ENCODE data around the gene NFE2L3. TPM values are rescaled to one million over a fixed set of nuclear protein-coding genes. Genes with fewer than 3 reads are reported as not detected.
"Not testable (repeated sequence)": the region's sequence is repeated elsewhere in the genome, so short reads cannot be mapped to it uniquely, and the experiment has no call there.

NFE2L3 gene
- total RNA-seq, 3 donors from 2014 or later = 2.2 to 5.8 (median 4.9) TPM

DNA sequence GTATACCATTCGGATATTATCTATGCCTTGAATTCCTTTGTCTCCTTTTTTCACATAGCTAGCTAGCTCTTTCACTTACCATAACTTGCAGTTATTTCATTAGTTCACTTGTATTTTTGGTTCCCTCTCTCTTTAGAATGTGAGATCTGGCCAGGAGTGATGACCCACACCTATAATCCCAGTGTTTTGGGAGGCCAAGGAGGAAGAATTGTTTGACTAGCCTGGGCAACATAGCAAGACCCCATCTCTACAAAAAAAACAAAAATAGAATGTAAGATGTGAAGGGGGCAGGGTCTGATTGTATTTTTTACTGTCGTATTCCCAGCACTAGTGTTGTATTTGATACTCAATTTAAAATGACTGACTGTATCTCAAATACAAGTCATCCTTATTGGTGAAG lies 19.6 kb downstream of the NFE2L3 start:
- DNase-seq (ENCODE audit: low spot score in 2 of 2) = no peak
- Histone ChIP-seq H3K4me1 (no peaks in the 10 kb centered on the region), H3K36me3 (no peaks in the 10 kb centered on the region), H3K9me3 (no peaks in the 10 kb centered on the region), H3K27ac (no peak overlapping the region), H3K4me3 (no peak overlapping the region), H3K27me3 (no peaks in the 10 kb centered on the region)
- TF ChIP-seq POLR2AphosphoS5 (IDR thresholded peaks at IDR 0.05) (no peak), POLR2A (IDR thresholded peaks at IDR 0.05) (no peak)
- TF ChIP-seq, protein P1, sequence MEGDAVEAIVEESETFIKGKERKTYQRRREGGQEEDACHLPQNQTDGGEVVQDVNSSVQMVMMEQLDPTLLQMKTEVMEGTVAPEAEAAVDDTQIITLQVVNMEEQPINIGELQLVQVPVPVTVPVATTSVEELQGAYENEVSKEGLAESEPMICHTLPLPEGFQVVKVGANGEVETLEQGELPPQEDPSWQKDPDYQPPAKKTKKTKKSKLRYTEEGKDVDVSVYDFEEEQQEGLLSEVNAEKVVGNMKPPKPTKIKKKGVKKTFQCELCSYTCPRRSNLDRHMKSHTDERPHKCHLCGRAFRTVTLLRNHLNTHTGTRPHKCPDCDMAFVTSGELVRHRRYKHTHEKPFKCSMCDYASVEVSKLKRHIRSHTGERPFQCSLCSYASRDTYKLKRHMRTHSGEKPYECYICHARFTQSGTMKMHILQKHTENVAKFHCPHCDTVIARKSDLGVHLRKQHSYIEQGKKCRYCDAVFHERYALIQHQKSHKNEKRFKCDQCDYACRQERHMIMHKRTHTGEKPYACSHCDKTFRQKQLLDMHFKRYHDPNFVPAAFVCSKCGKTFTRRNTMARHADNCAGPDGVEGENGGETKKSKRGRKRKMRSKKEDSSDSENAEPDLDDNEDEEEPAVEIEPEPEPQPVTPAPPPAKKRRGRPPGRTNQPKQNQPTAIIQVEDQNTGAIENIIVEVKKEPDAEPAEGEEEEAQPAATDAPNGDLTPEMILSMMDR (IDR thresholded peaks at IDR 0.05) = no peak
- intact Hi-C loops (cut with DNase I; ENCODE audit: low total_unique reads) = no loop called here

GRCh38 chr7:26172048-26172447 lies 20.1 kb downstream of the NFE2L3 start:
- no peak for TF ChIP-seq POLR2AphosphoS5 (IDR thresholded peaks at IDR 0.05)
- TF ChIP-seq POLR2A (IDR thresholded peaks at IDR 0.05) = no peak
- TF ChIP-seq, protein P1 (IDR thresholded peaks at IDR 0.05) = no peak
- no peak for DNase-seq (ENCODE audit: low spot score in 2 of 2)
- Histone ChIP-seq H3K27me3 (no peaks in the 10 kb centered on the region), H3K27ac (no peak overlapping the region), H3K9me3 (no peaks in the 10 kb centered on the region), H3K4me3 (no peak overlapping the region), H3K36me3 (no peaks in the 10 kb centered on the region), H3K4me1 (no peaks in the 10 kb centered on the region)
- intact Hi-C loops (cut with DNase I; ENCODE audit: low total_unique reads) = no loop called here

GRCh38 chr7:26175903-26176302 lies 23.9 kb downstream of the NFE2L3 start:
- H3K9me3 ChIP-seq; H3K36me3 ChIP-seq; H3K4me1 ChIP-seq; H3K27ac ChIP-seq; intact Hi-C loops (cut with DNase I; ENCODE audit: low total_unique reads); H3K27me3 ChIP-seq; DNase-seq (ENCODE audit: low spot score in 2 of 2); H3K4me3 ChIP-seq: not testable (repeated sequence)

DNA sequence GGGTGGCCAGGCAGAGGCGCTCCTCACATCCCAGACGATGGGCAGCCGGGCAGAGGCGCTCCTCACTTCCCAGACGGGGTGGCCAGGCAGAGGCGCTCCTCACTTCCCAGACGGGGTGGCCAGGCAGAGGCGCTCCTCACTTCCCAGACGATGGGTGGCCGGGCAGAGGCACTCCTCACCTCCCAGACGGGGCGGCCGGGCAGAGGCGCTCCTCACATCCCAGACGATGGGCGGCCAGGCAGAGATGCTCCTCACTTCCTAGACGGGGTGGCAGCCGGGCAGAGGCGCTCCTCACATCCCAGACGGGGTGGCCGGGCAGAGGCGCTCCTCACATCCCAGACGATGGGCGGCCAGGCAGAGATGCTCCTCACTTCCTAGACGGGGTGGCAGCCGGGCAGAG lies 24.7 kb downstream of the NFE2L3 start:
- H3K4me1 ChIP-seq; H3K27ac ChIP-seq; H3K36me3 ChIP-seq; DNase-seq (ENCODE audit: low spot score in 2 of 2); H3K4me3 ChIP-seq; H3K27me3 ChIP-seq; intact Hi-C loops (cut with DNase I; ENCODE audit: low total_unique reads); H3K9me3 ChIP-seq: not testable (repeated sequence)

- intact Hi-C loops (cut with DNase I; ENCODE audit: low total_unique reads); H3K36me3 ChIP-seq; H3K27me3 ChIP-seq; H3K4me3 ChIP-seq; H3K27ac ChIP-seq; H3K9me3 ChIP-seq; H3K4me1 ChIP-seq; DNase-seq (ENCODE audit: low spot score in 2 of 2): not testable (repeated sequence)
Observed at GRCh38 chr7:26177269-26177668, 25.3 kb downstream of the NFE2L3 start.

DNA sequence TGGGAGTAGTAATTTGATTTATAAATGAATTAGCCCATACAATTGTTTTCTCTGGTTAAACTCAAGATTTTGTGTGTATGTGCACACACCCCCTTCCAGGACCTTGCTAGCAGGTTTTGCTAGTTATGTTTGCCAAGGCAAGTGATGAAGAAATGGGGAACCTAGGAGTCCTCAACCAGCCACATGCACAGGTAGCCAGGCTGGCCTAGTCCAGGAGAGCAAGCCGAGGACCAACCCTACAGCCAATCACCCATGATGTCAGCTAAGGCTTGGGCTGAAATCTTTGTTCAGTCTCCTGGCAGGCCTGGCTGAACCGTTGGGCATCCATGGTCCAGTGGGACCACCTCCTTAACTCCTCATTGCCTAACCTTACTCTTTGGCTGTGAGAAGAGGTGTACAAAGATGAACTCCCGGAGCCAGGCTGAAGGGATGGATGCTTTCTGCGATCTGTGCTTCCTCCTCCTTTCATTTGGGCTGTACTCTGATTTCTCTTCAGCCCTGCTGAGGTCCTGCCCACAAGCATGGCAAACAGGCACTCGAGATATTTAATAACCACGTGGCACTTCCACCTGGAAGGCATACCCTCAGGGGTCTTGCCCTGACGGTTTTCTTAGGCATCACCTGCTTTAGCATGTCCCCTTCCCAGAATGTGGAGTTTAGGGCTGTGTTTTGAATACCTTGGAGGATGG lies 26.4 kb downstream of the NFE2L3 start:
- no peaks in the 10 kb centered on the region for H3K36me3 ChIP-seq
- no peak for DNase-seq (ENCODE audit: low spot score in 2 of 2)
- no peak overlapping the region for H3K27ac ChIP-seq
- no peak overlapping the region for H3K4me3 ChIP-seq
- intact Hi-C loops (cut with DNase I; ENCODE audit: low total_unique reads) = no loop called here
- TF ChIP-seq POLR2AphosphoS5 (IDR thresholded peaks at IDR 0.05) = no peak
- TF ChIP-seq, protein P1 (IDR thresholded peaks at IDR 0.05) = no peak
- no peak for TF ChIP-seq POLR2A (IDR thresholded peaks at IDR 0.05)
- no peaks in the 10 kb centered on the region for H3K9me3 ChIP-seq
- H3K4me1 ChIP-seq = no peaks in the 10 kb centered on the region
- H3K27me3 ChIP-seq = no peaks in the 10 kb centered on the region

DNA sequence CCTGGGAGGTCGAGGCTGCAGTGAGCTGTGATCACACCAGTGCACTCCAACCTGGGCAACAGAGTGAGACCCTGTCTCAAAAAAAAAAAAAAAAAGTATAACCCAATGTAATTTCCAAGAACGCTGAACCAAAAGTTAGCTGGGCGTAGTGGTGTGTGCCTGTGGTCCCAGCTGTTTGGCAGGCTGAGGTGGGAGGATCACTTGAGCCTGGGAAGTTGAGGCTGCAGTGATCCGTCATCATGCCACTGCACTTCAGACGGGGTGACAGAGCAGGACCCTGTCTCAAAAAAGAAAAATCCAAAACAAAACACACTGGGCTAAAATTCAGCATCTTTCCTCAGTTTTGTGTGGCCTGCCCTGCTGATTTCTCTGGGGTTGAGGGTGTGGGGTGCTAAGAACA lies 27.4 kb downstream of the NFE2L3 start:
- no peaks in the 10 kb centered on the region for H3K4me1 ChIP-seq
- no peak overlapping the region for H3K4me3 ChIP-seq
- no peak overlapping the region for H3K27ac ChIP-seq
- no peaks in the 10 kb centered on the region for H3K36me3 ChIP-seq
- intact Hi-C loops (cut with DNase I; ENCODE audit: low total_unique reads) = no loop called here
- no peaks in the 10 kb centered on the region for H3K9me3 ChIP-seq
- no peaks in the 10 kb centered on the region for H3K27me3 ChIP-seq
- no peak for TF ChIP-seq POLR2A (IDR thresholded peaks at IDR 0.05)
- no peak for DNase-seq (ENCODE audit: low spot score in 2 of 2)

All from breast epithelium (tissue), 4 donors.